Left ventricle myocardium superior (tissue), 1 donor: ENCODE results near the gene KLHL2. TPM values are rescaled to one million over a fixed set of nuclear protein-coding genes. Genes with fewer than 3 reads are reported as not detected.
"Not testable (repeated sequence)": the region's sequence is repeated elsewhere in the genome, so short reads cannot be mapped to it uniquely, and the experiment has no call there.

Experiments used
- ATAC-seq: fragments of 200-7000 bp; cut with Tn5 transposase; one replicate; pipeline ENCODE4 v1.9.1; 2020; ENCODE audit warnings: mild to moderate bottlenecking, moderate library complexity
- DNase-seq: peaks from one replicate; pipeline ENCODE4 v3.0.0-alpha.2; 2020
- intact Hi-C: fragments of 100-400 bp; cut with micrococcal nuclease; formaldehyde crosslinking; loops from one replicate; pipeline ENCODE4 v1.11.0; 2022
- total RNA-seq: library from RNA; stranded (reverse); fragmentation: NEBNext Ultra II Directional; extraction: Animal tissue kit (Norgen Biotek cat#: 25700); gene quantifications from one replicate; pipeline ENCODE4 v1.2.1, GENCODE V29; 2021
- donor health status: DM: no; HTN: yes; CAD: no; lungs with severe emphysema.

KLHL2 gene
- total RNA-seq, 1 donor from 2014 or later = 7.4 TPM

DNA sequence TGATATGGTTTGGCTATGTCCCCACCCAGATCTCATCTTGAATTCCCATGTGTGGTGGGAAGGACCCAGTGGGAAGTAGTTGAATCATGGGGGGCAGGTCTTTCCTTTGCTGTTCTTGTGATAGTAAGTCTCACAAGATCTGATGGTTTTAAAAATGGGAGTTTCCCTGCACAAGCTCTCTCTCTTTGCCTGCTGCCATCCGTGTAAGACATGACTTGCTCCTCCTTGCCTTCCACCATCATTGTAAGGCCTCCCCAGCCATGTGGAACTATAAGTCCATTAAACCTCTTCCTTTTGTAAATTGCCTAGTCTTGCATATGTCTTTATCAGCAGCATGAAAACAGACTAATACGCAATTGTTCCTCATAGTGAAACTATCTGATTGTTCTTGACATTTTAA is 66.1 kb downstream of the KLHL2 start:
- intact Hi-C loops, DNase-seq, ATAC-seq: not testable (repeated sequence)

DNA sequence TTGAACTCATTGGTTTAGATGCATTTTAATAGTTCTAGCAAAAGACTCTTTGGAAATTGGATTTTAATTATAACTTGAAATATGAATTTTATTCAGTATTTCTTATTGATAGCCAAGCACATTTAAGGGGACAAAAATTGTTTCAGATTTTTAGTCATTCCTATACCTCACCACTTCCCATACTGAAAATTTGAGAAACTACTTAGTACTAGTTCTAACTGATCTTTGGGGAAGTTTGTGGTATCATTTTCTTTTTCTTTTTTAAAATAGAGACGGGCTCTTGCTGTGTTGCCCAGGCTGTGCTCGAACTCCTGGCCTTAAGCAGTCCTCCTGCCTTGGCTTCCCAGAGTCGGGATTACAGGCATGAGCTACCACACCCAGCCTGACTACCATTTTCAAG is 68.0 kb downstream of the KLHL2 start:
- intact Hi-C loops, DNase-seq, ATAC-seq: not testable (repeated sequence)

DNA sequence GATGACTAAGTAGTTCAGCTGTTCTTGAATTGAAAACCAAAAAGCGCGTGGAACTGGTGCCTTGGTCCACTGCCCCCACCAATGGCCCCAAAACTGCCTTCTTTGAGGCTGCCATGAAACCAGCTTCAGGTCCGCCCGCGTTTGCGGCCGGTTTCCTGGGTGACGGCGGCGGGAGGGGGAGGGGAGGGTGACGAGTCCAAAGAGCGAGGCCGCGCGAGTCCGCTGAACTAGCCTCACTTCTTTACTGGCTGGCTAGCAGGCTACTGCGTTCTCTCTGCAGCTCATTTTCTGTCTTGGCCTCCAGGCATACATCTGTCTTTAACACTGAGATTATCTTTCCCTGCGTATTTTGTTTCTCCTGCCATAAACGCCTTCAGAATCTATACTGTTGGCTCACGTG is 72.2 kb downstream of the KLHL2 start:
- DNase-seq, intact Hi-C loops, ATAC-seq: not testable (repeated sequence)

DNA sequence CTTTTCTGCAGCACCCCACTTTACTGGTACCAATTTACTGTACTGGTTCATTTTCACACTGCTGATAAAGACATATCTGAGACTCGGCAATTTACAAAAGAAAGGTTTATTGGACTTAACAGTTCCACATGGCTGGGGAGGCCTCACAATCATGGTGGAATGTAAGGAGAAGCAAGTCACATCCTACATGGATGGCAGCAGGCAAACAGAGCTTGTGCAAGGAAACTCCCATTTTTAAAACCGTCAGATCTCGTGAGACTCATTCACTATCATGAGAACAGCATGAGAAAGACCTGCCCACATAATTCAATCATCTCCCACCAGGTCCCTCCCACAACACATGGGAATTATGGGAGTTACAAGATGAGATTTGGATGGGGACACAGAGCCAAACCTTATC is 77.3 kb downstream of the KLHL2 start:
- intact Hi-C loops, DNase-seq, ATAC-seq: not testable (repeated sequence)

DNA sequence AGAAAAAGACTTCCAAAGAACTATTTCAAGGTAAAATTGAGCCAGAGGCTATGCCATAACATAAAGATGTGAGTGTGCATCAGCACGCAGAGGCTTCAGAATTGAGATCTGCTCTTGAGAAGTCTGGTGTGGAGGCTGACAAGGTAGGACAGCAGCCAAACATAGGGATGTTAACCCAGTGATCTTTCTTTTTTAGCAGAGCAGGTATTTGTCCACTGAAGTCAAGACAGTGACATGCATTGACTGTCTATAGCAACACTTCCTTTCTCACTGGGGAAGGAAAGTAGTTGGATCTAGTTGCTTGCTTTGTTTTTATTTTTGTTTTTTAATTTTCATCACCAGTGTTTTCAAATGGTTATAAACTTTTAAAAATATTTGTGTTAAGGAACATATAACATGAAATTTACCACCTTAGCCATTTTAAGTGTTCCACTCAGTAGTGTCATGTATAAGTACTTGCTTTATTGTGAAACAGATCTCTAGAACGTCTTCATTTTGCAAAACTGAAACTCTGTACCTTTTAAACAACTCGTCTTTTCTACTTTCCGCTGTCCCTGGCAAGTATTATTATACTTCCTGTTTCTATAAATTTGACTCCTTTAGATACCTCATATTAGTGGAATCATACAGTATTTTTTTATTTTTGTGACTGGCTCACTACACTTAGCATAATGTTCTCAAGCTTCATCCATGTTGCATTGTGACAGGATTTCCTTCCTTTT is 79.4 kb downstream of the KLHL2 start:
- ATAC-seq, intact Hi-C loops: not testable (repeated sequence)

DNA sequence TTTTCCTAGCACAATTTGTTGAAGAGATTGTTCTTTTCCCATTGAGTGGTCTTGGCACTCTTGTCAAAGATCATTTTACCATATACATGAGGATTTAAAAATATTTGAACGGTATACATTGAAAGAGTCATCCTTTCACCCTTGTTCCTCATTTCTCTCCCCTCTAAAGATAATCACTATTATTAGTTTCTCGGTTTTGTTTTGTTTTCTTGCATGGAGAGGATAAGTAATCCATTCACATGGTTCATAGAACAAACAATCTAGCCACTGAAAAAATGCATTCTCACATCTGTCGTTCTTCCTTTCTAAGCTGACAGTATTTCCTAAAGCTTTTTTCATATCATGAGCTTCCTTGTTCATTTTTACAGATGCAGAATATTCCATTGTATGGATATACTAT is 80.9 kb downstream of the KLHL2 start:
- ATAC-seq = no peak
- intact Hi-C loops = no loop called here
- no peak for DNase-seq

More for the DNA sequence above, 79.4 kb downstream of the KLHL2 start:
- DNase-seq = not testable (repeated sequence)

DNA sequence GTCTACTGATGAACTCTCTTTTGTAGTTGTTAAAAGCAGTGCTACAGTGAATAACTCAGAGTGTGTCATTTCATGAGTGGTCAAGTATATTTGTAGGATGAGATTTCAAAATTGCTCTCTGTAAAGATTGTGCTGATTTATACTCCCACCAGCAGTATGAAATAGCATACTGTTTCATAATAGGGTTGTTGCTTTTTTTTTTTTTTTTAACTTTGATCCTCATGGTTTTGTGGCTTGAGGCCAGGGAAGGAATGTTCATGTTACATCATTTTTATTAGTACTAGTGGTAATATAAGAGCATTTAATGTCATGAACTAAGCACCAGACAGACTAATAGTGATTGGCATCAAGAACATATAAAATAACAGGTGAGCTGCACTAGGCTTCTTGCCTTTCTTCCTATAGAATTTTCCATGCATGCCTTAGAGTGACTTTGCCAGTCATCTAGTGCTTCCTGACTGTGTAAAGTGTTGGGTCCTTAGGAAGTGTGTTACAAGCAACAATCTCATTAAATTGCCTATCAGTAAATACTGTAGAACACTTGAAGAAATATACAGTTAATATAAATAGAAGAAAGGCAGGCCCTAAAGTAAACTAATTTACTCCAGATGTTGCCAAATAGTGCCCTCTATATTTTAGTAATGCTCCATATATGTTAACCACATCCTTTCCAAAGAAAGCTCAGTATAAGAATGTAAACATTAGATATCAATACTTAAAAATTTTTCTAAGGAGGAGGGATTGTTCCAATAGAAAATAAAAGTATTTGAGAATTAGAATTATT is 81.5 kb downstream of the KLHL2 start:
- intact Hi-C loops = no loop called here
- ATAC-seq (no peak), DNase-seq (no peak)

DNA sequence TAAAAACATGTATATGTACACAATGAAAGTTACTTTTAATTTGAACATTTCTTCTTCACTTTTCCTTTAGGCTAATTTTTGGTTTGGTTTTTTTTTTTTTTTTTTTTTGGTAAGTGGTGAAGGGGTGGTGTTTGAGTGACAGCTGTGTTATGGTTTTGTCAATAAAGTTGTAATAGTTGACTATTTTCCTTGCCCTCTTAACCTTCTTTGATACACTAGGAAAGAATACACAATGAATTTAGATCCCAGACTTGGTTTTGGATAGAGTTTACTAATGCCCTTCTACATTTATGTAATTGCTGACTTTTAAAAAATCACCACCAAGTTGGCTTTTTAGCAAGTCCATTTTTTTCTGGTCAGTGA is 82.0 kb downstream of the KLHL2 start:
- ATAC-seq (no peak), DNase-seq (no peak)
- intact Hi-C loops = no loop called here

DNA sequence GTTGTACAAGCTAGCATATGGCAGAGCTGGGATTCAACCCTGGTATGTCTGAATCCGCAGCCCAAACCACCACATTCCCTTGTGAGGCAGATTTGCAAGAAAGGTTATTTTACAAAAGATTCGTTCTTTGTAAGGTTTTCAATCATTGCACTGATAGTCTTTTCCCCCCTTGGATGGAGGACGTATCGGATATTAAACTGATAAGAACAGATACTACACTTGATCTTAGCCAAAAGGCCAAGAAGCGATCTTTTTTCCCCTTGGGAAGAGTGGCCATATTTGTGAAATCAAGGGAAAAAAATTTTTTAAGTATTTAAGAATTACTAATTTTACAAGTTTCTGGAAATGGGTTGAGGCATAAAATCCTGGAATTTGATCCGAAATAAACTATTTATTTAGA is 85.7 kb downstream of the KLHL2 start:
- intact Hi-C loops = no loop called here
- DNase-seq (no peak), ATAC-seq (no peak)

DNA sequence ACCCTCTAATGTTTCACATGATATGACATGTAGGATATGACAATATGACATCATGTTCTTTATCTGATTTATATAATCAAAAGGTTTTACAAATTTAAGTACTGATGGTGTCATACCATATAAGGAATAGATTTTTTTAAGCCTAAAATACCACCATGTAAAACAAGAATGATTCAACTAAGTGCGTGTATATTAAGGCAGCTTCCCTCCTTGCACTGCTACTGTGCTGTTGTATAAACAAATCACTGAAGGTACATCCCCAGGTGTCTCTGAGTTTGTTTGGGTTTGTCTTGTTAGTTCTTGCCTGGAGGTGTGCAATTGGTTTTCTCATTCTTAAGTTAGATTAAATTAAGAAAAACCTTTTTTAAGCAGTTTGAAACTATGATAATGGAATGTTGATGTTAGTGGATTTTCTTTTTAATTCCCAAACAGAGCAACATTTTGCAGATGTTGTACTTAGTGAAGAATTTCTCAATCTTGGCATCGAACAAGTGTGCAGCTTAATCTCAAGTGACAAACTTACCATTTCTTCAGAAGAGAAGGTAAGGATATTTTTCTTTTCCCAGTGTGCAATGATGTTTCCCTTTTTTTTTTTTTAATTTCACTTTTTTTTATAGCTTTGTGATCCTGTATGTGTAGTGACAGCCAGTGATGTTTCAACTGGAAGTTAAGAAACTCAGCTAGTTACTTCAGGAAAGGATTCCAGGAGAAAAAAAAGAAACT is 86.7 kb downstream of the KLHL2 start:
- ATAC-seq (no peak), DNase-seq (no peak)
- intact Hi-C loops = no loop called here

DNA sequence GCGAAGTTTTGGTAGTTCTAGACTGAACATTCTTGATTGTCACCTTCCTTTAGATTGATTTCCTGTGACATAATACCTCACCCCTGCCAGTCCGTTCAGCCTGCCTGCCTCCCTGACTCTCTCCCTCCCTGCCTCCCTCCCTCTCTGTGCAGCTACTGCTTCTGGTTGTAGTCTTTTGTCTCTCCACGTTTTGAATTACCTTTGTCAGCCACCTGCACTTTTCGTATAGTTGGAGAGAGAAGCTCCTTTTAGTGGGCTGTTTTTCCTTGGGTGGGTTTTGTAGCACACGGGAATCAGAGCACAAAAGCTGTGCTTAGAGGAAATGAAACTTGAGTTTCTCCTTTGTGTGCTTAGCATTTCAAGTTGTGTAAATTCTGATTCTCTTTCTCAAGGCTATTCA is 87.5 kb downstream of the KLHL2 start:
- DNase-seq = no peak
- intact Hi-C loops = no loop called here
- no peak for ATAC-seq

DNA sequence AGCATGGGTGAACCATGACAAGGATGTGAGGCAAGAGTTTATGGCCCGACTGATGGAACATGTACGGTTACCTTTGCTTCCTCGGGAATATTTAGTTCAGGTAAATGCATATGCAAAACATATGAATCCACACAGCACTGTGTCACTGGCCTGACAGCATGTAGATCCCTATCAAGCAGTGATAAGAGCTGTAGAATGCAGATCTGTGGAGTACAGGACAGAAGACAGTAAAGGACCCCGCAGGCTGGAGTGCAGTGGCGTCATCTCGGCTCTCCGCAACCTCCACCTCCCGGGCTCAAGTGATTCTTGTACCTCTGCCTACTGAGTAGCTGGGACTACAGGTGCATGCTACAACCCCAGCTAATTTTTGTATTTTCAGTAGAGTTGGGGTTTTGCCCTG is 90.3 kb downstream of the KLHL2 start:
- intact Hi-C loops = no loop called here
- ATAC-seq (no peak), DNase-seq (no peak)

DNA sequence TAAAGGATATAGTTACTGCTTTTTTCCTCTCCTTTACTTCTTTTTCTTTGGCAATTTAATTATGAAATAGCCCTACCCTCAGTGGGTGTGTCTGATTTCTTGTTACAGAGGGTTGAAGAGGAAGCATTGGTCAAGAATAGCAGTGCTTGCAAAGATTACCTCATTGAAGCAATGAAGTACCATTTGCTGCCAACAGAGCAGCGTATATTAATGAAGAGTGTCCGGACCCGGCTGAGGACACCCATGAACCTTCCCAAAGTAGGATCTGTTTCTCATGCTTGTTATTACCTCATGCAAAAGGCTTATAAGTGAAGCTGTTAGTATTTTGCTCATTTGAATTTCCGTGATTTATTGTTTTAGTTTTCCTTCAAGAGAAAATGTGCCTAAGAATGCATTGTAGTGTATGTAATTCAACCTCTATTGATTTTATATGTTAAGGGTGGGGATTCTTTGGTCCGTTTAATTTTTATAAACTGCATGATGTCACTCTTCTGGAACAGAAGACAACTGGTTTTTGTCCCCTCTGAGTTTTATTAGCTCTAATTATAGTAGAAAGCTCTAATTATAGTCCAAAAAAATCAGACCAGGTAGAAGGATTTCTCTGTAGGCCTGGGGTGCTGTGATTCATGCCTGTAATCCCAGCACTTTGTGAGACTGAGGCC is 92.2 kb downstream of the KLHL2 start:
- intact Hi-C loops = no loop called here
- no peak for ATAC-seq
- DNase-seq = no peak

DNA sequence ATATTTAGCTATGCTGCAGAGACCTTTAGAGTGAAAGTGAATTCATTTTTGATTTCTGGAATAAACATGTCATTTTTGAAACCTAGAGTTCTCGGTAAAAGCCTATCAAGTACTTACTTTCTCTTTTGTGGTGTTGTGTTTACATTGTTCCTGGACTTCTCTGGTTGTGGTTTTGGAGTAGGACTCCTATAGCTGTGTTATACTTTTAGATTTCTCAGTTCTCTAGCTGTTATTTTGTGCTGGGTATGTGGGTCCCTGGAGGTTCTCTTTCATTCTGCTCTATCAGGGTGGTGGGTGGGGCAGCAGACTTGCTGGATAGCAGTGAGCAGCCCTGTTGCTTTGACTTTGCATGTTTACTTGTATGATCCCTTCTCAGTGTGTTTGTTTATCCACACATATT is 94.5 kb downstream of the KLHL2 start:
- intact Hi-C loops = no loop called here
- DNase-seq (no peak), ATAC-seq (no peak)

DNA sequence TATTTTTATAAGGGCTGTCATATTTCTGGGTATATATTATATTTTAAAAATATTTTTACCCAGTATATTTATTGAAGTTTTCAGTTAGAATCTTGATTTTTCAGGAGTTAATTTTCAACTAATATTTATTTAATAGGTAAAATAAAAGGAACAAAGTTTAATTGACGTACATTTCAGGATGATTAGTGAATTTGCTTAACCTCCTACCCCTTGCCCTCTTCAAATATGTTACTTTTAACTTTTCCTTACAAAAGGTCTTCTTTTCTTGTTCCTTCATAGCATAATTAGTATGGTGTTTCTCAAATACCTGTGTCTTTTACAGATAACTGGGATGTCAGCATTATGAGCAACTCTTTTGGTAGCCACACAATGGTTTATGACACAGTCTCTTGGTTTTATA is 95.3 kb downstream of the KLHL2 start:
- intact Hi-C loops = no loop called here
- no peak for ATAC-seq
- no peak for DNase-seq

DNA sequence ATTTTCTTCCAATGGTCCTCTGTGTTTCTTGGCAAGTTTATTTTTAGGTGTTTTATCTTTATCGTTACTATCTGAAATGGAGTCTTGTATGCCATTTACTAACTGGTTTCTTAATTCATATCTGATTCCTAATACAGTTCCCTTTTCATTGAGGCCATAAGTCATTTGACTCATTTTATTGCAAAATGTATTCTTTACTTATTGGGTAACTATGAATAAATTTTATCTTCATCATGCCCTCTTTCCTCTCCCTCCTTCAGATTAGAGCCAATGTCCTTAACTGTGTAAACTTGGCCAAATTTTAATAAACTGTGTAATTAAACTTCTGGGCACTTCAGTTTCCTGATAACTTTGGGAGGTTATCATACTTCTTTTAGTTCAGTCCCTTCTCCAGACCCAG is 100.8 kb downstream of the KLHL2 start:
- intact Hi-C loops = no loop called here
- DNase-seq (no peak), ATAC-seq (no peak)

DNA sequence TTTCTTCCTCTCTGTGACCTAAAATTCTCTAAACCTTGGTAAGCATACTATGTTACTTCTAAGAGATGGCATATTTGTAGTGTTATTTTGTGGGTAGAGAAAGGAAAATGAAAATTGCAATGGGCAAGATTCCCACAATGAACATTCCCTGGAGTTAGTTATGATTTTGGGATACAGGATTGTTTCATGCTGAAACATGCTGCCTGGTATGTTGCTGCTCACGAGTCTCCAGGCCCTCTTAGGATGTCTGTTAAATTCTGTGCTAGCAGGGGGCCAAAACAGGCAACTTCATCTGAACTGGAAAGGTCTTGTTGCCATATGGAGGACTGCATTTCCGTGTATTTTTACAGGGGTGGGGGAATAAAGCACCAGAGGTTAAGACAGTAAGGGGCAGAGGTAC is 101.2 kb downstream of the KLHL2 start:
- no peak for ATAC-seq
- intact Hi-C loops = no loop called here
- DNase-seq = no peak

DNA sequence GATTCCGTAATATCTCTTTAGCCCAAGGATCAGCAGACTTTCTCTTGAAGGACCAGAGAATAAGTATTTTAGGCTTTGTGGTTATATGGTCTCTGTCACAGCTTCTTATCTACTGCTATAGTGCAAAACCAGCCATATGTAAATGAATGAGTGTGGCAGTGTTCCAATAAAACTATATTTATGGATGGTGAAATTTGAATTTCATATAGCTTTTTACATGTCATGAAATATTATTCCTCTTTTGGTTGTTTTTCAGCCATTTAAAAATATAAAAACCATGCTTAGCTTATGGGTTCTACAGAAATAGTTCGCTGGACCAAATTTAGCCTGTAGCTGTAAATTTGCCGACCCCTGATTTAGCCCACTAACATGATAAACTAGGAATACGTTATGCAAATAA is 102.1 kb downstream of the KLHL2 start:
- ATAC-seq (no peak), DNase-seq (no peak)
- intact Hi-C loops = no loop called here

DNA sequence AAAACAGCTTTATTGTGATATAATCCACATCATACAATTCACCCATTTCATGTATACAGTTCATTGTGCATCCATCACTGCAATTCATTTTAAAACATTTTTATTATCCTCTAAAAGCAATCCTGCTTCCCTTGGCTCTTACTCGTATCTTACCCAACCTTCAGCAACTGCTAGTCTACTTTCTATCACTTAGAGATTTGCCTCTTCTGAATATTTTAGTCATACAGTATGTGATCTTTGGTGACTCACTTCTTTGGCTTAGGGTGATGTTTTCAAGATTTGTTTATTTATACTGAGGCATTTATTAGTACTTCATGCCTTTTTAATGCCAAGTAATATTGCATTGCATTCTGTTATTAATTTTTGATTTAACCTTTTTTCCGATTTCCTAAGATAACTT is 105.1 kb downstream of the KLHL2 start:
- ATAC-seq = no peak
- intact Hi-C loops = no loop called here

DNA sequence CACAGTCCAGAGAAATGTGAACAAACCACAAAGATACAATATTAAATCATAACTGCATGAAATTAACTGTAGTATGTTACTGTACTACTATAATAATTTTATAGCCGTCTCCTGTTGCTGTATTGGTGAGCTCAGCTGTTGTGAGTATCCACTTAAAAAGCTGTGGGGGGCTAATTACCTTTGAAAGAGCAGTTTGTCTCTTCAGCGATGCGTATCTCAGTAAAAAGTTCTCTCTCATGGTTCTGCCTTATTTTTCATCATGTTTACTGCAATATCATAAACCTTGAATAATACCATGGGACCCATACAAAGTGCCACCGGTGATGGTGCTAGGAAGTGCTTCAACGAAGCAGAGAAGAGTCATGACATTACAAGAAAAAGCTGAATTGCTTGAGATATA is 111.7 kb downstream of the KLHL2 start:
- ATAC-seq (no peak), DNase-seq (no peak)
- intact Hi-C loops = no loop called here

More for the DNA sequence above, 105.1 kb downstream of the KLHL2 start:
- no peak for DNase-seq
